Thyroid gland (tissue), 4 donors: Measurements from ENCODE around the gene PDE5A. TPM values are rescaled to one million over a fixed set of nuclear protein-coding genes. Genes with fewer than 3 reads are reported as not detected.

ENCODE experiments used
- DNase-seq, 2 donors: peaks; one replicate each; pipeline ENCODE4 v3.0.0-alpha.2; 2019
- H3K27ac ChIP-seq, 3 donors: fragments of 200-600 bp; sonication (generic); 1 replicate in 2 of 3; 2 replicates in 1 of 3; pipeline ENCODE4 v1.5.1; 2016 to 2019; ENCODE audit warnings: mild to moderate bottlenecking in 1 of 3, moderate library complexity in 1 of 3
- H3K27me3 ChIP-seq: fragments of 200-600 bp; sonication (generic); one replicate; pipeline ENCODE4 v1.5.1; 2019
- H3K36me3 ChIP-seq, 2 donors: fragments of 200-600 bp; sonication (generic); one replicate each; pipeline ENCODE4 v1.5.1; 2016 to 2019
- H3K4me1 ChIP-seq, 2 donors: fragments of 200-600 bp; sonication (generic); one replicate each; pipeline ENCODE4 v1.5.1; 2017 to 2019
- H3K4me3 ChIP-seq, 3 donors: fragments of 200-600 bp; sonication (generic); replicated peaks in 1 of 3; 1 replicate in 2 of 3; 2 replicates in 1 of 3; pipeline ENCODE4 v1.5.1; 2016; ENCODE audit warnings: mild to moderate bottlenecking in 1 of 3
- H3K9me3 ChIP-seq: fragments of 200-600 bp; sonication (generic); one replicate; pipeline ENCODE4 v1.5.1; 2017
- CTCF ChIP-seq, 6 experiments: fragments of 200-600 bp in 3 of 6; fragments of 450-650 bp in 3 of 6; sonication (generic) in 3 of 6; IDR thresholded peaks; one replicate each; pipeline ENCODE4 v1.5.1; 2016 to 2019; ENCODE audit warnings: antibody characterized with exemption in 6 of 6, mild to moderate bottlenecking in 2 of 6, inconsistent platforms in 1 of 6, moderate library complexity in 1 of 6
- POLR2A ChIP-seq, 2 donors: fragments of 450-650 bp; IDR thresholded peaks; one replicate each; pipeline ENCODE4 v1.6.1; 2017; ENCODE audit warnings: antibody characterized with exemption in 2 of 2, mild to moderate bottlenecking in 2 of 2, moderate library complexity in 1 of 2
- WGBS, 2 donors: methylation state at CpG; one replicate each; pipeline ENCODE4 v1.1.5; 2017; 5-methylcytosine and 5-hydroxymethylcytosine counted together
- intact Hi-C: fragments of 100-400 bp; cut with DNase I; formaldehyde crosslinking; loops from one replicate; pipeline ENCODE4 v1.15.1; 2023
- total RNA-seq, 4 donors: library from RNA; depleted of rRNA; stranded (reverse); fragments of >200 nt; gene quantifications; one replicate each; pipeline ENCODE4 v1.2.3, GENCODE V29; 2016

PDE5A gene
- total RNA-seq, 4 donors from 2014 or later = 20.9 to 74.0 (median 30.2) TPM

- Histone ChIP-seq H3K4me1 (peaks cover 4 to 11% of the 10 kb centered on the region in 2 donors), H3K27ac (no peak overlapping the region), H3K9me3 (no peaks in the 10 kb centered on the region), H3K4me3 (no peak overlapping the region), H3K36me3 (peaks cover 0 to 3% of the 10 kb centered on the region in 2 donors), H3K27me3 (no peaks in the 10 kb centered on the region)
- TF ChIP-seq POLR2A (IDR thresholded peaks at IDR 0.05) (no peak), CTCF (IDR thresholded peaks at IDR 0.05) (no peak)
- no peak for DNase-seq
- WGBS, 2 donors = 97 to 100% methylated on average over 1 of the region's 1 CpG
- intact Hi-C loops = no loop called here
Measured at GRCh38 chr4:119493886-119494285, 134.7 kb downstream of the PDE5A start.

GRCh38 chr4:119493419-119493818 is 135.2 kb downstream of the PDE5A start:
- H3K4me3 ChIP-seq = no peak overlapping the region
- TF ChIP-seq CTCF (IDR thresholded peaks at IDR 0.05) (no peak), POLR2A (IDR thresholded peaks at IDR 0.05) (no peak)
- H3K36me3 ChIP-seq = peaks cover 0 to 3% of the 10 kb centered on the region in 2 donors
- intact Hi-C loops = no loop called here
- peaks cover 0 to 7% of the 10 kb centered on the region in 2 donors for H3K4me1 ChIP-seq
- H3K9me3 ChIP-seq = no peaks in the 10 kb centered on the region
- no peaks in the 10 kb centered on the region for H3K27me3 ChIP-seq
- WGBS, 2 donors = 98% methylated on average over 1 of the region's 1 CpG
- DNase-seq = no peak
- no peak overlapping the region for H3K27ac ChIP-seq

GRCh38 chr4:119490335-119490734 is 138.3 kb downstream of the PDE5A start:
- Histone ChIP-seq H3K27me3 (no peaks in the 10 kb centered on the region), H3K4me3 (no peak overlapping the region), H3K27ac (no peak overlapping the region), H3K36me3 (no peaks in the 10 kb centered on the region), H3K4me1 (no peaks in the 10 kb centered on the region), H3K9me3 (no peaks in the 10 kb centered on the region)
- TF ChIP-seq POLR2A (IDR thresholded peaks at IDR 0.05) = no peak
- peak in 1 of 6 experiments; percentile 6 for TF ChIP-seq CTCF (IDR thresholded peaks at IDR 0.05)
- no peak for DNase-seq
- intact Hi-C loops = no loop called here
- 45 to 56% methylated on average over 3 of the region's 3 CpGs for WGBS, 2 donors

- H3K4me1 ChIP-seq = no peaks in the 10 kb centered on the region
- no peaks in the 10 kb centered on the region for H3K9me3 ChIP-seq
- no peaks in the 10 kb centered on the region for H3K36me3 ChIP-seq
- TF ChIP-seq POLR2A (IDR thresholded peaks at IDR 0.05) = no peak
- 81 to 83% methylated on average over 3 of the region's 3 CpGs for WGBS, 2 donors
- H3K27me3 ChIP-seq = no peaks in the 10 kb centered on the region
- no peak overlapping the region for H3K27ac ChIP-seq
- intact Hi-C loops = no loop called here
- no peak for DNase-seq
- no peak overlapping the region for H3K4me3 ChIP-seq
Measured at GRCh38 chr4:119489305-119489704, 139.3 kb downstream of the PDE5A start.

GRCh38 chr4:119480331-119480730 is 148.3 kb downstream of the PDE5A start:
- Histone ChIP-seq H3K4me3 (no peak overlapping the region), H3K4me1 (no peaks in the 10 kb centered on the region), H3K36me3 (no peaks in the 10 kb centered on the region), H3K27ac (no peak overlapping the region), H3K27me3 (no peaks in the 10 kb centered on the region), H3K9me3 (no peaks in the 10 kb centered on the region)
- TF ChIP-seq POLR2A (IDR thresholded peaks at IDR 0.05) (no peak), CTCF (IDR thresholded peaks at IDR 0.05) (no peak)
- WGBS, 2 donors = 86 to 95% methylated on average over 1 of the region's 1 CpG
- intact Hi-C loops = no loop called here
- no peak for DNase-seq

- no peaks in the 10 kb centered on the region for H3K4me1 ChIP-seq
- no peak for TF ChIP-seq CTCF (IDR thresholded peaks at IDR 0.05)
- no peak for TF ChIP-seq POLR2A (IDR thresholded peaks at IDR 0.05)
- no peak overlapping the region for H3K27ac ChIP-seq
- intact Hi-C loops = no loop called here
- H3K36me3 ChIP-seq = no peaks in the 10 kb centered on the region
- no peak overlapping the region for H3K4me3 ChIP-seq
- no peaks in the 10 kb centered on the region for H3K27me3 ChIP-seq
- DNase-seq = no peak
- no peaks in the 10 kb centered on the region for H3K9me3 ChIP-seq
Measured at GRCh38 chr4:119479835-119480234, 148.8 kb downstream of the PDE5A start.
